Gastrocnemius medialis (tissue), 4 donors: ENCODE results near the gene COP1. TPM values are rescaled to one million over a fixed set of nuclear protein-coding genes. Genes with fewer than 3 reads are reported as not detected.
"Not testable (repeated sequence)": the region's sequence is repeated elsewhere in the genome, so short reads cannot be mapped to it uniquely, and the experiment has no call there.

Experiments used
- ATAC-seq, 2 donors: fragments of 150-250 bp; one replicate each; pipeline ENCODE4 v1.9.1; 2016
- DNase-seq, 2 donors: peaks; one replicate each; pipeline ENCODE4 v3.0.0-alpha.2; 2019
- H3K27ac ChIP-seq, 4 donors: fragments of 200-600 bp; sonication (generic); 1 replicate in 1 of 4; 2 replicates in 3 of 4; pipeline ENCODE4 v1.5.1; 2016 to 2018; ENCODE audit warnings: mild to moderate bottlenecking in 2 of 4, moderate library complexity in 1 of 4
- H3K27me3 ChIP-seq, 3 donors: fragments of 200-600 bp; sonication (generic) in 2 of 3; 1 replicate in 1 of 3; 2 replicates in 2 of 3; pipeline versions ENCODE4 v1.5.1 to v1.6.0; 2016 to 2019; ENCODE audit warnings: mild to moderate bottlenecking in 1 of 3, moderate library complexity in 1 of 3
- H3K36me3 ChIP-seq, 2 donors: fragments of 200-600 bp; sonication (generic) in 1 of 2; one replicate each; pipeline ENCODE4 v1.5.1; 2017 to 2018
- H3K4me1 ChIP-seq, 2 donors: fragments of 200-600 bp; sonication (generic) in 1 of 2; one replicate each; pipeline ENCODE4 v1.5.1; 2016 to 2017; ENCODE audit warnings: mild to moderate bottlenecking in 2 of 2
- H3K4me3 ChIP-seq, 4 donors: fragments of 200-600 bp; sonication (generic) in 3 of 4; 1 replicate in 1 of 4; 2 replicates in 3 of 4; pipeline ENCODE4 v1.5.1; 2016 to 2019; ENCODE audit warnings: mild to moderate bottlenecking in 2 of 4
- H3K9me3 ChIP-seq, 3 donors: fragments of 200-600 bp; sonication (generic) in 2 of 3; 1 replicate in 1 of 3; 2 replicates in 2 of 3; pipeline ENCODE4 v1.5.1; 2016 to 2019
- POLR2A ChIP-seq, 2 donors: fragments of 450-650 bp; IDR thresholded peaks; one replicate each; pipeline ENCODE4 v1.6.1; 2017; ENCODE audit warnings: antibody characterized with exemption in 2 of 2, mild to moderate bottlenecking in 2 of 2, moderate library complexity in 2 of 2
- in situ Hi-C, 4 donors: fragments of 200-750 bp; cut with MboI; loops; one replicate each; pipeline versions ENCODE4 v1.15.0 to v1.8.0; 2017; ENCODE audit warnings: low sequenced_read_pairs in 4 of 4
- intact Hi-C: fragments of 100-400 bp; cut with DNase I; formaldehyde crosslinking; loops from one replicate; pipeline ENCODE4 v1.15.1; 2023; ENCODE audit warnings: low total_unique reads
- total RNA-seq, 4 donors: library from RNA; depleted of rRNA; stranded (reverse); fragments of >200 nt; gene quantifications; one replicate each; pipeline versions ENCODE4 v1.1.0 to v1.2.3, GENCODE V29; 2016
- TF ChIP-seq, protein P1 (sequence below), 5 experiments: fragments of 450-650 bp in 3 of 5; fragments of 200-600 bp in 2 of 5; sonication (generic) in 2 of 5; IDR thresholded peaks in 4 of 5; conservative IDR thresholded peaks in 1 of 5; 1 replicate in 4 of 5; 2 replicates in 1 of 5; pipeline ENCODE4 v1.5.1; 2016 to 2019; ENCODE audit warnings: antibody characterized with exemption in 5 of 5, mild to moderate bottlenecking in 3 of 5, moderate library complexity in 3 of 5

The COP1 gene
- total RNA-seq, 4 donors from 2014 or later = 19.6 to 29.7 (median 25.3) TPM

DNA sequence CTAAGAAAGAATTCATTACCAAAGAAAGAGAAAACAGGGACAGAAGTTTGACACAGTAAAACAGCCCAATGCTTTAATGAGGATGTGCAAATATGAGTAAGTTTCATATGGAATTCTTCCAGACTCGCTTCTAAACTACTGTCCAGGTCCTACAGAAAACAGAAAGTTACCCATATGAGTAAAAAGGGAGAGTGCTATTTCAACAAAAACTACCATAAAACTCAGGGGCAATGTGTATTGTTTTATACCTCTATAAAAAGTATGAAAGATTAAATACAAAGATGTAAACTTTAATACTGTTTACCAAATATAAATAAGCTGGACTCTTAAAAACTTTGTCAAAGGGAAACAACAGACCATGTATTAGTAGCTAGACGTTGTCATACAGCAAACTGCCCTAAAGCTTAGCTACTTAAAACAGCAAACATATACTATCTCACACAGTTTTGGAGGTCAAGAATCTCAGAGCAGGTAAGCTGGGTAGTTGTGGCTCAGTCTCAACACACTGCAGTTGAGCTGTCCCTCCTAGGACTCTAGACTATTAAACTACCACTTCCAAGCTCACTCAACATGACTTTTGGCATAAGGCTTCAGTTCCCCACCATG, 174.9 kb downstream of the COP1 start:
- Histone ChIP-seq H3K36me3 (peaks cover 0 to 3% of the 10 kb centered on the region in 2 donors), H3K27me3 (no peaks in the 10 kb centered on the region), H3K27ac (no peak overlapping the region), H3K9me3 (no peaks in the 10 kb centered on the region), H3K4me3 (no peak overlapping the region), H3K4me1 (no peaks in the 10 kb centered on the region)
- intact Hi-C loops (no loop called here), in situ Hi-C loops (no loop called here)
- ATAC-seq = no peak
- no peak for DNase-seq
- TF ChIP-seq POLR2A (IDR thresholded peaks at IDR 0.05) = no peak
- TF ChIP-seq, protein P1, sequence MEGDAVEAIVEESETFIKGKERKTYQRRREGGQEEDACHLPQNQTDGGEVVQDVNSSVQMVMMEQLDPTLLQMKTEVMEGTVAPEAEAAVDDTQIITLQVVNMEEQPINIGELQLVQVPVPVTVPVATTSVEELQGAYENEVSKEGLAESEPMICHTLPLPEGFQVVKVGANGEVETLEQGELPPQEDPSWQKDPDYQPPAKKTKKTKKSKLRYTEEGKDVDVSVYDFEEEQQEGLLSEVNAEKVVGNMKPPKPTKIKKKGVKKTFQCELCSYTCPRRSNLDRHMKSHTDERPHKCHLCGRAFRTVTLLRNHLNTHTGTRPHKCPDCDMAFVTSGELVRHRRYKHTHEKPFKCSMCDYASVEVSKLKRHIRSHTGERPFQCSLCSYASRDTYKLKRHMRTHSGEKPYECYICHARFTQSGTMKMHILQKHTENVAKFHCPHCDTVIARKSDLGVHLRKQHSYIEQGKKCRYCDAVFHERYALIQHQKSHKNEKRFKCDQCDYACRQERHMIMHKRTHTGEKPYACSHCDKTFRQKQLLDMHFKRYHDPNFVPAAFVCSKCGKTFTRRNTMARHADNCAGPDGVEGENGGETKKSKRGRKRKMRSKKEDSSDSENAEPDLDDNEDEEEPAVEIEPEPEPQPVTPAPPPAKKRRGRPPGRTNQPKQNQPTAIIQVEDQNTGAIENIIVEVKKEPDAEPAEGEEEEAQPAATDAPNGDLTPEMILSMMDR (IDR thresholded peaks at IDR 0.05 in 4 of 5, conservative IDR thresholded peaks at IDR 0.05 in 1 of 5) = no peak

DNA sequence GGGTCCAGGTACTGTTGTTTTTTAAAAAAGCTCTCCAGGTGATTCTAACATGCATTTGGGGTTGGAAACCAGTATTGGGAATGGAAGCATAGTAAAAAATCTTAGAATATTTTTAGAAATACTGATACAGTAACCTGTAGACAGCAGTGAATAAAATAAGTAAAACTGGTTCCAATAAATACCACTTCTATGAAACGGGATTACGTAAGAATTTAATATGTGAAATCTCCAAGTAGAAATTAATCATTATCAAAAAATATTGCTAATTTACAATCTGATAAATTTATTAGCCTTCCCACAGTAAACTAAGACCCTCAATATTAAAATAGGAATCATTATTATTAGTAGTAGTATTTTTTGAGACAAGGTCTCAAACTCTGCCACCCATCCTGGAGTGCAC, 177.5 kb downstream of the COP1 start:
- TF ChIP-seq POLR2A (IDR thresholded peaks at IDR 0.05) = no peak
- TF ChIP-seq, protein P1 (IDR thresholded peaks at IDR 0.05 in 4 of 5, conservative IDR thresholded peaks at IDR 0.05 in 1 of 5) = no peak
- Histone ChIP-seq H3K4me1 (no peaks in the 10 kb centered on the region), H3K9me3 (no peaks in the 10 kb centered on the region), H3K4me3 (no peak overlapping the region), H3K27ac (no peak overlapping the region), H3K36me3 (peaks cover 0 to 8% of the 10 kb centered on the region in 2 donors), H3K27me3 (no peaks in the 10 kb centered on the region)
- intact Hi-C loops = no loop called here
- in situ Hi-C loops = no loop called here
- DNase-seq = no peak
- no peak for ATAC-seq

DNA sequence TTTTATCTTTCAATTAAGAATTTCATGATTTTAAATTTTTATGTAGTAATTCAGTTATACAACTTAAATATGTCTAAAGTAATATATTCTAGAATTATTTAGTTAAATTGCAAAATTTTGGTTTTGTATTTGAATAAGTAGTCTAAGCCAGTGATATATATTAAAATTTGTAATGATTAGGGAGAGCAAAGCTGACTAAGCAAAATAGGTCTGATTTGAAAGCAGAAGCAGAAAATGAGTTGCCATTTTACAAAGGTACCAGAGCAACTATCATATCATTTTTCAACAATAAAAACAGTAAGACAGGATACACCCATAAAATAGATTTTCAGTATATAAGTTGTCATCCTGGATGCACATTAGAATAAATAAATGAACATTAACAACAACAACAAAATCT, 177.9 kb downstream of the COP1 start:
- intact Hi-C loops = no loop called here
- no peak for DNase-seq
- TF ChIP-seq, protein P1 (IDR thresholded peaks at IDR 0.05 in 4 of 5, conservative IDR thresholded peaks at IDR 0.05 in 1 of 5) = no peak
- TF ChIP-seq POLR2A (IDR thresholded peaks at IDR 0.05) = no peak
- H3K9me3 ChIP-seq = no peaks in the 10 kb centered on the region
- H3K27ac ChIP-seq = no peak overlapping the region
- H3K27me3 ChIP-seq = no peaks in the 10 kb centered on the region
- no peak overlapping the region for H3K4me3 ChIP-seq
- in situ Hi-C loops = no loop called here
- no peaks in the 10 kb centered on the region for H3K4me1 ChIP-seq
- H3K36me3 ChIP-seq = peaks cover 0 to 8% of the 10 kb centered on the region in 2 donors
- ATAC-seq = no peak

DNA sequence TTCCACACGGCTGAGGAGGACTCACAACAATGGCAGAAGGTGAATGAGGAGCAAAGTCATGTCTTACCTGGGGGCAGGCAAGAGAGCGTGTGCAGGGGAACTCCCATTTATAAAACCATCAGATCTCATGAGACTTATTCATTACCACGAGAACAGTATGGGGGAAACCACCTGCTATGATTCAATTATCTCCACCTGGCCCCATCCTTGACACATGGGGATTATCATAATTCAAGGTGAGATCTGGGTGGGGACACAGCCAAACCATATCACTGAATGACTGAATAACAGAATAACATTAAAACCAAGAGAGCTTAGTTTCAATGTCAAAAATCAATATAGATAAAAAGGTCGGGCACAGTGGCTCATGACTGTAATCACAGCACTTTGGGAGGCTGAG, 179.2 kb downstream of the COP1 start:
- H3K27ac ChIP-seq, in situ Hi-C loops, H3K9me3 ChIP-seq, H3K36me3 ChIP-seq, H3K4me3 ChIP-seq, H3K4me1 ChIP-seq, intact Hi-C loops, ATAC-seq, H3K27me3 ChIP-seq, DNase-seq: not testable (repeated sequence)

DNA sequence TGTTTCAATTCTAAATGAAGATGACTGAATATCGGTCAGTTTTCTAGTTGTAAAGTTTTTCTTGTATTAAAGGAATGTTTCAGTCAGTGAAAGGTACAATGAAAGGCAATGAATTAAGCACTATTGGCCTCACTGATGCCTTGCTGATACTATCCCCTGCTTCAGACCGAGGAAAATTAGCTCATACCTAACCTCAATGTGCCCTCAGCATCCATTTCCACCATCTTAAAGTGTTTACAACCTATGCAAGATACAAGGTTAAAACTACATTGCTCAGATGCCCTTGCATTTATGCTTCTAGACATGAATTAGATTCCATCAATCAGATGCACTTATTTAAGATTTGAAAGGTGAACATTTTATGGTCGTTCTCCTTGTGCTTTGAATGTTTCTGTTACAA, 184.5 kb downstream of the COP1 start:
- H3K9me3 ChIP-seq = no peaks in the 10 kb centered on the region
- H3K36me3 ChIP-seq = peaks cover 0 to 10% of the 10 kb centered on the region in 2 donors
- H3K4me3 ChIP-seq = no peak overlapping the region
- H3K27ac ChIP-seq = no peak overlapping the region
- DNase-seq (no peak), ATAC-seq (no peak)
- intact Hi-C loops (no loop called here), in situ Hi-C loops (no loop called here)
- H3K4me1 ChIP-seq = no peaks in the 10 kb centered on the region
- no peak for TF ChIP-seq POLR2A (IDR thresholded peaks at IDR 0.05)
- TF ChIP-seq, protein P1 (IDR thresholded peaks at IDR 0.05 in 4 of 5, conservative IDR thresholded peaks at IDR 0.05 in 1 of 5) = no peak
- no peaks in the 10 kb centered on the region for H3K27me3 ChIP-seq
